ENCODE measurements around the gene COQ8A. TPM values are rescaled to one million over a fixed set of nuclear protein-coding genes. Genes with fewer than 3 reads are reported as not detected.

Gene COQ8A
- total and polyA plus RNA-seq, 10 of the 15 experiments (the other 5 are each of a cell fraction or from before 2014, with no cell fraction given): 0.72 to 24.8 (median 12.1) TPM

DNA sequence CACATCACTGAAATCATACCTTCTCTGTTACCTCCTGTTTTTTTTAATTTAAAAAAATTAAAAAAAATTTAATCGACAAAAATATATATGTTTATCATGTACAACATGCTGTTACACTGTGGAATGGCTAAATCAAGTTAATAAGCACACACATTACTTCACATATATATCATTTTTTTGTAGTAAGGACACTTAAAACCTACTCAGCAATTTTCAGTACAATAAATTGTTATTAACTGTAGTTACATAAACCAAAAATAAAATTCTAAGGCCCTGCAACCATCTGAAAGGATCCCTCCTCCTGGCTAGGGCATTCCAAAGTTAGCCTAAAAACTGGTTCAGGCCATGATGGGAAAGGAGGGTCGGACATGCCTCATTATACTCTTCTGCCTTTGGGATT is 23.6 kb upstream of the COQ8A start (continued):
- TF ChIP-seq ZNF274 (IDR thresholded peaks at IDR 0.05; ENCODE audit: insufficient read depth, insufficient read length): no peak
- no peak for TF ChIP-seq LARP7 (IDR thresholded peaks at IDR 0.05)
- no peak for TF ChIP-seq MXI1 (IDR thresholded peaks at IDR 0.05; ENCODE audit: low read depth, low read length)
- no peak for TF ChIP-seq SMARCA5 (IDR thresholded peaks at IDR 0.05)
- no peak for TF ChIP-seq RFX5 (IDR thresholded peaks at IDR 0.05; ENCODE audit: low read depth, low read length)
- no peak for TF ChIP-seq HDAC6 (IDR thresholded peaks at IDR 0.05; ENCODE audit: unreplicated experiment)
- no peak for TF ChIP-seq KAT2A (conservative IDR thresholded peaks at IDR 0.05; ENCODE audit: control insufficient read depth, low read depth, low read length)
- TF ChIP-seq HDAC2 (IDR thresholded peaks at IDR 0.05): no peak
- TF ChIP-seq, protein P1, sequence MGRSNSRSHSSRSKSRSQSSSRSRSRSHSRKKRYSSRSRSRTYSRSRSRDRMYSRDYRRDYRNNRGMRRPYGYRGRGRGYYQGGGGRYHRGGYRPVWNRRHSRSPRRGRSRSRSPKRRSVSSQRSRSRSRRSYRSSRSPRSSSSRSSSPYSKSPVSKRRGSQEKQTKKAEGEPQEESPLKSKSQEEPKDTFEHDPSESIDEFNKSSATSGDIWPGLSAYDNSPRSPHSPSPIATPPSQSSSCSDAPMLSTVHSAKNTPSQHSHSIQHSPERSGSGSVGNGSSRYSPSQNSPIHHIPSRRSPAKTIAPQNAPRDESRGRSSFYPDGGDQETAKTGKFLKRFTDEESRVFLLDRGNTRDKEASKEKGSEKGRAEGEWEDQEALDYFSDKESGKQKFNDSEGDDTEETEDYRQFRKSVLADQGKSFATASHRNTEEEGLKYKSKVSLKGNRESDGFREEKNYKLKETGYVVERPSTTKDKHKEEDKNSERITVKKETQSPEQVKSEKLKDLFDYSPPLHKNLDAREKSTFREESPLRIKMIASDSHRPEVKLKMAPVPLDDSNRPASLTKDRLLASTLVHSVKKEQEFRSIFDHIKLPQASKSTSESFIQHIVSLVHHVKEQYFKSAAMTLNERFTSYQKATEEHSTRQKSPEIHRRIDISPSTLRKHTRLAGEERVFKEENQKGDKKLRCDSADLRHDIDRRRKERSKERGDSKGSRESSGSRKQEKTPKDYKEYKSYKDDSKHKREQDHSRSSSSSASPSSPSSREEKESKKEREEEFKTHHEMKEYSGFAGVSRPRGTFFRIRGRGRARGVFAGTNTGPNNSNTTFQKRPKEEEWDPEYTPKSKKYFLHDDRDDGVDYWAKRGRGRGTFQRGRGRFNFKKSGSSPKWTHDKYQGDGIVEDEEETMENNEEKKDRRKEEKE (IDR thresholded peaks at IDR 0.05): no peak
- TF ChIP-seq, protein P2, sequence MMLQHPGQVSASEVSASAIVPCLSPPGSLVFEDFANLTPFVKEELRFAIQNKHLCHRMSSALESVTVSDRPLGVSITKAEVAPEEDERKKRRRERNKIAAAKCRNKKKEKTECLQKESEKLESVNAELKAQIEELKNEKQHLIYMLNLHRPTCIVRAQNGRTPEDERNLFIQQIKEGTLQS (IDR thresholded peaks at IDR 0.05; ENCODE audit: borderline replicate concordance, extremely low read depth, low read depth, low read length): no peak

DNA sequence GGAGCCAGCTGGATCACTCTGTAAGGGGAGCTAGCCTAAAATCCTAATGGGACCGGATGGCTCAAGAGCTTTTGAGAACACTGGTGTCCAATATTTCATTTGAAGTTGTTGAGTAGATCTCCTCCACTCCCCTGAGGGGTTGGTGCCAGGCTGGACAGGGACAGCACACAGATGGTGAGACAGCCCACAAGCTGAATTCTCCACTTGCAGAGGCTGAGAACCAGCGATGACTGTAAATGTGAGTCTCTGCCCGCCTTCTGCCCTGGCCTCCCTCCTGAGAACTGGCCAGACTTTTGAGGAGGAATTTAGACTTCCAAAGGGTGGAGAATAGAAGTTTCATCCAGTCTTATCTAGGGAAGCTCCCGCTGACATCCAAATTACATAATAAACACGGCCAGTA is 20.5 kb upstream of the COQ8A start:
- in situ Hi-C loops (cut with MboI) (loop anchor here (10.0 kb wide), 1 partner anchor 515 kb away; no protein-coding TSS in a partner anchor), intact Hi-C loops (cut with micrococcal nuclease; ENCODE audit: unreplicated experiment) (loop anchor here (5.0 kb wide), 1 partner anchor 113 kb away; no protein-coding TSS in a partner anchor)
- no peak for DNase-seq (ENCODE audit: low read depth, low spot score)
- H3K36me3 ChIP-seq (ENCODE audit: control insufficient read depth in 2 of 2, insufficient read depth in 2 of 2, low read length in 1 of 2): no peaks in the 10 kb centered on the region
- WGBS (ENCODE audit: insufficient coverage, insufficient replicate concordance, low lambda C conversion rate, missing lambda C conversion rate): 66% methylated on average over 5 of the region's 5 CpGs
- no TSS peak for BruUV-seq (replicated peaks)
- RAD21 ChIA-PET (ENCODE audit: unreplicated experiment): no interaction called here
- peaks cover 10% of the 10 kb centered on the region for H3K4me1 ChIP-seq (ENCODE audit: control insufficient read depth, insufficient read depth, low read length)
- no peaks in the 10 kb centered on the region for H3K9me3 ChIP-seq (replicated peaks; ENCODE audit: control insufficient read depth, insufficient read depth, low read length)
- H3K4me2 ChIP-seq (ENCODE audit: control insufficient read depth, insufficient read depth): no peak overlapping the region
- no peak overlapping the region for H2AFZ ChIP-seq (ENCODE audit: control insufficient read depth, low read depth, low read length)
- H4K20me1 ChIP-seq (ENCODE audit: control insufficient read depth, insufficient read depth): no peaks in the 10 kb centered on the region
- CTCF ChIA-PET: interaction anchor here (1.0 kb wide), 1 partner anchor 12 kb away, joined by 3 read pairs; no protein-coding TSS in a partner anchor
- no peak for TF ChIP-seq RELA (IDR thresholded peaks at IDR 0.05; ENCODE audit: borderline replicate concordance, partially characterized antibody)
- no peak for TF ChIP-seq ZNF622 (IDR thresholded peaks at IDR 0.05)
- TF ChIP-seq ZNF217 (IDR thresholded peaks at IDR 0.05): no peak
- FAIRE-seq: no peak
- SMC1A ChIA-PET (ENCODE audit: uncharacterized antibody, unreplicated experiment): no interaction called here
- no peak for ATAC-seq
- no peaks in the 10 kb centered on the region for H3K27me3 ChIP-seq (replicated peaks in 1 of 2; ENCODE audit: control insufficient read depth in 2 of 2, insufficient read depth in 2 of 2, low read length in 1 of 2)
- no peak overlapping the region for H3K27ac ChIP-seq (ENCODE audit: control insufficient read depth, insufficient read depth)
- no peaks in the 10 kb centered on the region for H3K79me2 ChIP-seq (ENCODE audit: control insufficient read depth, insufficient read depth, low read length)
- POLR2A ChIA-PET: no interaction called here
- H3K4me3 ChIP-seq: no peak overlapping the region
- H3K9ac ChIP-seq (ENCODE audit: control insufficient read depth, insufficient read depth, low read length): no peak overlapping the region

Measured in GM12878 (cell line).